Measurements from ENCODE around the gene CDH16.
A peak's percentile ranks its signal among the peaks of the same experiment; 100 is the strongest.
"Not testable (repeated sequence)": the region's sequence is repeated elsewhere in the genome, so short reads cannot be mapped to it uniquely, and the experiment has no call there.

The CDH16 gene

DNA sequence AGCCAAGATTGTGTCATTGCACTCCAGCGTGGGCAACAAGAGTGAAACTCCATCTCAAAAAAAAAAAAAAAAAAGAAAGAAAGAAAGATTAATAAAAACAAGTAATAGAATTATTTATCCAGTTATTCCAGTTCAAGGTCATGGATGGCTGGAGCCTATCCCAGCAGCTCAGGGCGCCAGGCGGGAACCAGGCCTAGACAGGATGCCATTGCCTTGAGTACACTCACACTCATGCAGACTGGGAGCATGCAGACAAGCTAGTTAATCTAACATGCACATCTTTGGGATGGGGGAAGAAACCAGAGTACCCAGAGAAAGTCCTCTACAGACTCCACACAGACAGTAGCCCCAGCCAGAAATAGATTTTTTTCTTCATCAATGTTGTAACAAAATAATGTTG, 20.5 kb downstream of the CDH16 start:
- Histone ChIP-seq H3K36me3 (ENCODE audit: control insufficient read depth in 1 of 2, insufficient read depth in 2 of 2, low read length in 2 of 2) (no peaks in the 10 kb centered on the region), H3K23ac (ENCODE audit: low read length) (no peak overlapping the region), H3K27ac (ENCODE audit: low read depth, low read length) (no peak overlapping the region), H3K4me3 (ENCODE audit: low read depth, low read length) (no peak overlapping the region), H2BK120ac (ENCODE audit: insufficient read depth, low read length, poor library complexity) (no peak overlapping the region), H2BK5ac (ENCODE audit: low read depth, low read length, poor library complexity) (no peak overlapping the region), H3K14ac (ENCODE audit: low read length) (no peak overlapping the region), H3K9ac (ENCODE audit: low read length) (no peak overlapping the region), H2AK5ac (ENCODE audit: low read length) (no peak overlapping the region), H3K79me2 (ENCODE audit: control insufficient read depth, insufficient read depth, low read length, poor library complexity) (no peaks in the 10 kb centered on the region), H3K9me3 (ENCODE audit: insufficient read depth, low read depth, low read length) (peaks cover 2% of the 10 kb centered on the region), H2AFZ (ENCODE audit: insufficient read depth, low read length, poor library complexity) (no peak overlapping the region), H4K91ac (ENCODE audit: low read depth, low read length) (no peak overlapping the region), H3K4me2 (ENCODE audit: low read length) (no peak overlapping the region), H3K27me3 (ENCODE audit: insufficient read depth, low read length) (no peaks in the 10 kb centered on the region), H3K4ac (ENCODE audit: low read depth, low read length) (no peak overlapping the region), H4K8ac (ENCODE audit: low read depth, low read length) (no peak overlapping the region), H3K4me1 (ENCODE audit: control insufficient read depth in 1 of 2, insufficient read depth in 2 of 2, low read length in 2 of 2) (peaks cover 5 to 8% of the 10 kb centered on the region in 2 experiments), H4K12ac (ENCODE audit: low read depth, low read length) (no peak overlapping the region), H2BK12ac (ENCODE audit: low read length) (no peak overlapping the region), H3K79me1 (ENCODE audit: low read length) (no peaks in the 10 kb centered on the region), H3K18ac (ENCODE audit: low read length) (no peak overlapping the region)
- WGBS (ENCODE audit: extremely low coverage, insufficient coverage, insufficient read length): no CpG with 5 or more reads among the region's 3 CpGs
- no peak for DNase-seq

DNA sequence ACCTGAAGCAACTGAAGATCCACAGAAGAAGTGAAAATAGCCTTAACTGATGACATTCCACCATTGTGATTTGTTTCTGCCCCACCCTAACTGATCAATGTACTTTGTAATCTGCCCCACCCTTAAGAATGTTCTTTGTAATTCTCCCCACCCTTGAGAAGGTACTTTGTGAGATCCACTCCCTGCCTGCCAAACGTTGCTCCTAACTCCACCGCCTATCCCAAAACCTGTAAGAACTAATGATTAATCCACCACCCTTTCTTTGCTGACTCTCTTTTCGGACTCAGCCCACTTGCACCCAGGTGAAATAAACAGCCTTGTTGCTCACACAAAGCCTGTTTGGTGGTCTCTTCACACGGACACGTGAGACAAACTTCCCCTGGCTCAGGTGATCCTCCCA, 22.0 kb downstream of the CDH16 start:
- H3K4me3 ChIP-seq (ENCODE audit: low read depth, low read length); H3K27me3 ChIP-seq (ENCODE audit: insufficient read depth, low read length); DNase-seq; H2BK12ac ChIP-seq (ENCODE audit: low read length); H4K12ac ChIP-seq (ENCODE audit: low read depth, low read length); H2BK120ac ChIP-seq (ENCODE audit: insufficient read depth, low read length, poor library complexity); H3K14ac ChIP-seq (ENCODE audit: low read length); H4K91ac ChIP-seq (ENCODE audit: low read depth, low read length); H3K4me2 ChIP-seq (ENCODE audit: low read length); H3K23ac ChIP-seq (ENCODE audit: low read length); H2BK5ac ChIP-seq (ENCODE audit: low read depth, low read length, poor library complexity); H2AFZ ChIP-seq (ENCODE audit: insufficient read depth, low read length, poor library complexity); H3K79me2 ChIP-seq (ENCODE audit: control insufficient read depth, insufficient read depth, low read length, poor library complexity); H3K4ac ChIP-seq (ENCODE audit: low read depth, low read length); H3K36me3 ChIP-seq (ENCODE audit: control insufficient read depth in 1 of 2, insufficient read depth in 2 of 2, low read length in 2 of 2); H3K4me1 ChIP-seq (ENCODE audit: control insufficient read depth in 1 of 2, insufficient read depth in 2 of 2, low read length in 2 of 2); H4K8ac ChIP-seq (ENCODE audit: low read depth, low read length); H2AK5ac ChIP-seq (ENCODE audit: low read length); H3K18ac ChIP-seq (ENCODE audit: low read length); H3K27ac ChIP-seq (ENCODE audit: low read depth, low read length); H3K9me3 ChIP-seq (ENCODE audit: insufficient read depth, low read depth, low read length); H3K79me1 ChIP-seq (ENCODE audit: low read length); H3K9ac ChIP-seq (ENCODE audit: low read length): not testable (repeated sequence)
- no CpG with 5 or more reads among the region's 5 CpGs for WGBS (ENCODE audit: extremely low coverage, insufficient coverage, insufficient read length)

DNA sequence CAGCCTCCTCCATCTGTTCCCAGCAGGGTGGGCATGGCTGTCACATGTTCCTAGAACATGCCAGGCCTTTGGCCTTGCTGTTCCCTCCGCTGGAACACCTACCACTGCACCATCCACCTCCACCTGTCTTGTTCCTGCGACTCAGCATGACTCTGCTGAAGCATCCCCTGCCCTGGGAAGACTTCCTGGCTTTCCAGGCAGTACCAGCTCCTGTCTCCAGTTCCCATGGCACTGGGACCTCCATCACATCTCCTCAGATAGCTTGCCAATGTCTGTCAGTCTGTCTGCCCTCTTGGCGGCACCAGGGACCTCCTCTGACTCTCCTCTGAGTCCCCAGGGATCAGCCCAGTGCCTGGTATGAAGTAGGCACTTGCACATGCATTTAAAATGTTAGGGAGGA, 22.7 kb downstream of the CDH16 start:
- H2AK5ac ChIP-seq (ENCODE audit: low read length): no peak overlapping the region
- no peak overlapping the region for H3K4ac ChIP-seq (ENCODE audit: low read depth, low read length)
- no peak overlapping the region for H2BK5ac ChIP-seq (ENCODE audit: low read depth, low read length, poor library complexity)
- no peak overlapping the region for H3K27ac ChIP-seq (ENCODE audit: low read depth, low read length)
- no peak overlapping the region for H3K23ac ChIP-seq (ENCODE audit: low read length)
- H3K79me1 ChIP-seq (ENCODE audit: low read length): no peaks in the 10 kb centered on the region
- H2AFZ ChIP-seq (ENCODE audit: insufficient read depth, low read length, poor library complexity): no peak overlapping the region
- DNase-seq: no peak
- no peak overlapping the region for H4K12ac ChIP-seq (ENCODE audit: low read depth, low read length)
- no peak overlapping the region for H3K14ac ChIP-seq (ENCODE audit: low read length)
- no peak overlapping the region for H2BK12ac ChIP-seq (ENCODE audit: low read length)
- no peak overlapping the region for H4K8ac ChIP-seq (ENCODE audit: low read depth, low read length)
- H3K4me1 ChIP-seq (ENCODE audit: control insufficient read depth in 1 of 2, insufficient read depth in 2 of 2, low read length in 2 of 2): peaks cover 5 to 8% of the 10 kb centered on the region in 2 experiments
- H3K36me3 ChIP-seq (ENCODE audit: control insufficient read depth in 1 of 2, insufficient read depth in 2 of 2, low read length in 2 of 2): peaks cover 2 to 5% of the 10 kb centered on the region in 2 experiments
- WGBS (ENCODE audit: extremely low coverage, insufficient coverage, insufficient read length): no CpG with 5 or more reads among the region's 3 CpGs
- no peak overlapping the region for H3K18ac ChIP-seq (ENCODE audit: low read length)
- H3K9ac ChIP-seq (ENCODE audit: low read length): no peak overlapping the region
- peaks cover 2% of the 10 kb centered on the region for H3K9me3 ChIP-seq (ENCODE audit: insufficient read depth, low read depth, low read length)
- H4K91ac ChIP-seq (ENCODE audit: low read depth, low read length): no peak overlapping the region
- peak overlapping the region; percentile 20 for H3K4me3 ChIP-seq (ENCODE audit: low read depth, low read length)
- H3K27me3 ChIP-seq (ENCODE audit: insufficient read depth, low read length): no peaks in the 10 kb centered on the region
- H2BK120ac ChIP-seq (ENCODE audit: insufficient read depth, low read length, poor library complexity): no peak overlapping the region
- no peaks in the 10 kb centered on the region for H3K79me2 ChIP-seq (ENCODE audit: control insufficient read depth, insufficient read depth, low read length, poor library complexity)
- H3K4me2 ChIP-seq (ENCODE audit: low read length): no peak overlapping the region

DNA sequence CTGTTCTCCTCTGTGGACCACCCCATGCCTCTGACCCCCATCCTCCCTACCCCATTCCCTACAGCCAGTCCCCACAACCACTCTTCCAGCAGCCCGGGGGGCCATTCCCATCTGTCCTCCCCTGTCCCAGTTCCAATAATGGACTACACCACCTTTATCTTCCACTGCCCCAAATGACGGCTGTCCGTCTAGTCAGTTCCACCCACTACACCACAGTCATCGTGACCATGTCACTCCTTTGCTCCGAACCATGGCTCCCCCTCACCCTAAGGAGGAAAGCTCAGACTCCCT, 23.1 kb downstream of the CDH16 start:
- H4K12ac ChIP-seq (ENCODE audit: low read depth, low read length): no peak overlapping the region
- WGBS (ENCODE audit: extremely low coverage, insufficient coverage, insufficient read length): no CpG with 5 or more reads among the region's 5 CpGs
- no peak overlapping the region for H2BK5ac ChIP-seq (ENCODE audit: low read depth, low read length, poor library complexity)
- no peak overlapping the region for H3K27ac ChIP-seq (ENCODE audit: low read depth, low read length)
- DNase-seq: no peak
- peaks cover 2% of the 10 kb centered on the region for H3K9me3 ChIP-seq (ENCODE audit: insufficient read depth, low read depth, low read length)
- H3K9ac ChIP-seq (ENCODE audit: low read length): no peak overlapping the region
- H2AFZ ChIP-seq (ENCODE audit: insufficient read depth, low read length, poor library complexity): no peak overlapping the region
- no peaks in the 10 kb centered on the region for H3K79me1 ChIP-seq (ENCODE audit: low read length)
- no peak overlapping the region for H3K4me2 ChIP-seq (ENCODE audit: low read length)
- no peak overlapping the region for H4K8ac ChIP-seq (ENCODE audit: low read depth, low read length)
- no peak overlapping the region for H4K91ac ChIP-seq (ENCODE audit: low read depth, low read length)
- no peak overlapping the region for H3K4ac ChIP-seq (ENCODE audit: low read depth, low read length)
- peaks cover 2 to 5% of the 10 kb centered on the region in 2 experiments for H3K36me3 ChIP-seq (ENCODE audit: control insufficient read depth in 1 of 2, insufficient read depth in 2 of 2, low read length in 2 of 2)
- H2BK120ac ChIP-seq (ENCODE audit: insufficient read depth, low read length, poor library complexity): no peak overlapping the region
- H3K79me2 ChIP-seq (ENCODE audit: control insufficient read depth, insufficient read depth, low read length, poor library complexity): no peaks in the 10 kb centered on the region
- H3K18ac ChIP-seq (ENCODE audit: low read length): no peak overlapping the region
- H3K14ac ChIP-seq (ENCODE audit: low read length): no peak overlapping the region
- no peak overlapping the region for H3K23ac ChIP-seq (ENCODE audit: low read length)
- H2AK5ac ChIP-seq (ENCODE audit: low read length): no peak overlapping the region
- H3K4me1 ChIP-seq (ENCODE audit: control insufficient read depth in 1 of 2, insufficient read depth in 2 of 2, low read length in 2 of 2): peaks cover 5 to 8% of the 10 kb centered on the region in 2 experiments
- H2BK12ac ChIP-seq (ENCODE audit: low read length): no peak overlapping the region
- no peaks in the 10 kb centered on the region for H3K27me3 ChIP-seq (ENCODE audit: insufficient read depth, low read length)
- H3K4me3 ChIP-seq (ENCODE audit: low read depth, low read length): peak overlapping the region; percentile 20

All from trophoblast cell (in vitro differentiated cells and primary cell).